IPS-NIHi7 (cell line): ENCODE results near the gene FIP1L1.
A peak's percentile ranks its signal among the peaks of the same experiment; 100 is the strongest.

Source experiments
- DNase-seq: peaks from one replicate; pipeline ENCODE4 v3.0.0; 2012; ENCODE audit warnings: mixed read lengths; ENCODE audit errors: extremely low spot score

Gene FIP1L1

GRCh38 chr4:53476232-53477037 lies 99.0 kb downstream of the FIP1L1 start:
- DNase-seq, result no peak

- peak; percentile 51 for DNase-seq
These were observed 99.7 kb downstream of the FIP1L1 start for GRCh38 chr4:53477038-53477565.

- no peak for DNase-seq
These were observed 100.2 kb downstream of the FIP1L1 start for GRCh38 chr4:53477636-53478035.

- DNase-seq, result no peak
These were observed 101.4 kb downstream of the FIP1L1 start for GRCh38 chr4:53478671-53479456.

GRCh38 chr4:53479736-53480525 lies 102.5 kb downstream of the FIP1L1 start:
- DNase-seq, result no peak

- no peak for DNase-seq
These were observed 103.5 kb downstream of the FIP1L1 start for GRCh38 chr4:53480909-53481308.

- no peak for DNase-seq
These were observed 104.1 kb downstream of the FIP1L1 start for GRCh38 chr4:53481586-53481985.

- DNase-seq, result no peak
These were observed 105.8 kb downstream of the FIP1L1 start for GRCh38 chr4:53483250-53483649.

- no peak for DNase-seq
These were observed 107.6 kb downstream of the FIP1L1 start for GRCh38 chr4:53484911-53485657.

- DNase-seq, result no peak
These were observed 108.2 kb downstream of the FIP1L1 start for GRCh38 chr4:53485658-53486040.

GRCh38 chr4:53487766-53488165 lies 110.3 kb downstream of the FIP1L1 start:
- no peak for DNase-seq

GRCh38 chr4:53489279-53489889 lies 111.9 kb downstream of the FIP1L1 start:
- DNase-seq, result no peak

GRCh38 chr4:53490161-53490956 lies 112.9 kb downstream of the FIP1L1 start:
- DNase-seq, result no peak

- peak; percentile 59 for DNase-seq
These were observed 113.7 kb downstream of the FIP1L1 start for GRCh38 chr4:53490965-53491622.

- no peak for DNase-seq
These were observed 117.4 kb downstream of the FIP1L1 start for GRCh38 chr4:53494851-53495250.

GRCh38 chr4:53497487-53498244 lies 120.2 kb downstream of the FIP1L1 start:
- DNase-seq, result peak; percentile 29

- no peak for DNase-seq
These were observed 121.3 kb downstream of the FIP1L1 start for GRCh38 chr4:53498706-53499105.

- DNase-seq, result no peak
These were observed 122.3 kb downstream of the FIP1L1 start for GRCh38 chr4:53499791-53500190.

- no peak for DNase-seq
These were observed 123.1 kb downstream of the FIP1L1 start for GRCh38 chr4:53500546-53500945.
